Measurements from ENCODE around the gene MIA2.

Gene MIA2

DNA sequence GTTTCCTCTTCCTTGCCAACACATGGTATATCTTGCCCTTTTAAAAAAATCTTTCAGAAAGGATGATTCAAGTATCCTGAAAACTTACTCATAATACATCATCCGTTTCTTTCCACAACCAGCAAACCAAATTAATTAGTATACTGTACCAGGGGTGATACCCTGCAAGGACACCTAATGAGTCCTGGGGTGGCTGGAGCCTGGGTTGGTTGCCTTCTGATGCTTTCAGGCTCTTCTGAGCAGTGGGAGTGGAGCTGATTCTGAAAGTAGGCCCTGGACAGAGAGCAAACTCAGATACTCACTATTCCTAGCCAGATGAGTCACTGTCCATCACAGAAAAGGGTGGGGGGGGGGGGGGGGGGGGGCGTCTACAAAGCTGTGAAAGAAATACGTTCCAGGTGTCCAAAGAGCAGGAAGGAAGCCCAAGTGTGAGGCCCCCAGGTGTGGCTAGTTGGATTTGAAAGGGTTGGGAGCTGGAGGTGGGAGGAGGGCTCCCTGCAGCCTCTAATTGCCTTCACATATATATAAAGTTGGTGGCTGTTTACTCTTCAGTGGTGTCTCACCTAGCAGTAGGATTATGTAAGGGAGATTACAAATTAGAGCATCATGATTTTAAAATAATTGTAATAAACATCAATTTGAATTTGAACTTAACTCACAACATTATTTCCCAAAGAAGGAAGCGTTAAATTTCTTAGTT is 162.0 kb downstream of the MIA2 start:
- peak in 1 of 2 experiments; percentile 13 for DNase-seq

DNA sequence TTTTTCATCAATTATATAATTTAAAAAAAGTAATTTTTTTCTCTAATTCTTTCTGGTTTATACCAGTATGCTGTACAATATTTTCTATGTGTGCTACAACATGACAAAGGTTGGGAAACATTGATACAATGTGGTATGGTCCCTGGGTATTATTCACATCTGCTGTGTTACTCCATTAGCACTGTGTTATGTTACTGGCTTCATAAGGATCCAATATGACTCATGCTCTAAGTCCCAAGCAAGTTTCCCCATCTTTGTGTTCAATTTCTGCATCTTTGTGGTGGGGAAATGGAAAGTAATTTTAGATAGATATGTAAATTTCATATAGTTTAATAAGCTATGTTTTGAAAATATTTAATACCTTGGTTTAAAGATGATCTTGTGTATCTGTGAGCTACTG is 162.7 kb downstream of the MIA2 start:
- no peak for DNase-seq

DNA sequence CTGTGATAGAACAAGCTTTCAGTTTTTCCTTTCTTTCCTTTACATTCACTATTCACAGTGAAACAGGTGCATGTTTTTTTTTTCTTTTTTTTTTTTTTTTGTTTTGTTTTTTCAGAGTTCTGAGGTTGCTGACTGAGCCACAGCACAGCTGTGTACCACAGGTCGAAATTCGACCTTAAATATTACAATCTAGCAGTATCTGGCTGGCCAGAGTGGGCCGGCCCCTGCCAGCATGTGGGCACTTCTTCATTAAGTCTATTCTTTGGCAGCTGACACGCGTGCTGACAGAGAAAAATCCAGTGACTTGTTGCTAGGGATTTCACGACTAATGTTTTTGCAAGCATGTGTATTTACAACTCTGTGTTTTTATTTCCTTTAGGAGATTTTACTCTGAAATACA is 164.7 kb downstream of the MIA2 start:
- DNase-seq: no peak

DNA sequence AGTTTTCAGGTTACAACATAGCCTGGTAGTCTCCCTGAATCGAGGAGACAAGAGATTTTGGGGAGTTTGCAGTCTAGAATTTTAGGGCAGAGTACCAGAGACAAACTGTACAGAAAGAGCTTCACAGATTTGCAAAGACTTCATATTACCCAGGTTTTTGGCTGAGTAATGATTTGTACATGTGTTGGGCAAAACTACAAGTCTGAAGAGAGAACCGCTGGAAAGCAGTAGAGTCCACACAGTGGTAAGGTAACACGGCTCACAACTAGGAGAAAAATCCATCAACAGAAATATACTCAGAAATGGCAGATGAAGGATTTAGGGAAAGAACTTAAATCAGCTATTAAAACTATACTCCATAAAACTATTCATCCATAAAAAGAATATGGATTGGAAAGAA is 172.8 kb downstream of the MIA2 start:
- DNase-seq: no peak

DNA sequence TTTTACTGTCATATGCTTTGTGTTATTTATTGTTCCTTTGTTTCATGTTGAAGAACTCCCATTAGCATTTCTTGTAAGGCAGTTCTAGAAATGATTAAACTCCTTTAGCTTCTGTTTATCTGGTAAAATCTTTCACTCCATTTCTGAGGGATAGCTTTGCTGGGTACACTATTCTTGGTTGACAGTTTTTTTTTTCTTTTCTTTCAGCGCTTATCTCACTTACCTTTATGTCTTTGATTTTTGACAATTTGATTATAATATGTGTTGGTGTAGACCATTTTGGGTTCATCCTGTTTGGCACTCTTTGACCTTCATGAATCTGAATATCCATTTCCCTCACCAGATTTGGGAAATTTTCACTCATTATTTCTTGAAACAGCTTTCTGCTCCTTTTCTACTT is 182.4 kb downstream of the MIA2 start:
- DNase-seq: no peak

DNA sequence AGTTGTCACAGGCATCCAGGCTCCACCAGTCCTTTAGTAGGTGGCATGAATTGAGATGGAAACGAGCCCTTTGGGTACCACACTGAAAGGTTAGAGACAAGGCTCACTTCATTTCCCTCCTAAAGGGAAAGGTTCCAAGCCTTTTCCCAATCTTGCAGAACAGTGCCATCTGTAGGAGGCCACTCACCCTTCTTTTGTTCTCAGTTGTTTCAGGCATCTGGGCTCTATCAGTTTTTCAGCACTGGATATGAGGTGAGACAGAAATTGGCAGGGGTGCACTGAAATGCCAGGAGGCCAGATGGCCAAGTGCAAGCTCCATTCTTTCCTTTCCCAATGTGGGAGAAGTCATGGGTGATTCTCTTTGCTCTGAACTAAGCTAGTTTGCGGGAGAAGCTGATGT is 183.3 kb downstream of the MIA2 start:
- no peak for DNase-seq

DNA sequence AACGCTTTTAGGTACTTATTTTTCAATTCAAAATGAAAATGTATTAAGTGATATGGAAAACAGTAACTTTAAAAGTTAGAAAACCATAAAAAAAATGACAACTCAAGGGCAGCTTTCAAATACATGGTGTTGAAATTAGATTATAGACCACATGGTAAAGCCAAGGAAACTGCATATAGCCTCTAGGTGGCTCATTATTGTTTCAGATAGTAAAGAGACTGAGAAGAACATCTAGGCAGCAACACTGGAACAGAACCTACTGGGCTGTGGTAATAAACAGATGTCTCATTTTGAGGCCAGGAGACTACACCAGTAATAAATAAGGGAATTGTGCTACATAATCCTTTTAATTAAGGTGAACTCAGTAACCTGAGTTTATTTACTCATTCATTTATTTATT is 185.6 kb downstream of the MIA2 start:
- no peak for DNase-seq

DNA sequence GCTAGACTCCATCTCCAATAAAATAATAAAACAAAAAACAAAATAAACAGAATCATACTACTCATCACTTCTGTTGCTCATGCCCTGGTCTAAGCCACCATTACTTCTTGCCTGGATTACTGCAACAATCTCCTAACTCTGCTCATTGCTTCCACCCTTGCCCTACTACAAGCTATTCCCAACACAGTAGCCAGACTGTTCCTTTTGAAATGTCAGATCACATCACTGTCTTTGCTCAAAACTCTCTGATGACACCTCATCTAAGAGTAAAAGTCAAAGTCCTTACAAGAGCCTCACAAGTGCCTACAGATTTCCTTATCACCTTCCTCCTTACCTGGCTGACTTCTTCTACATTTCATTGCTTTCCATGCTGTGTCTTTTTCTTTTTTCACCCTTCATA is 188.5 kb downstream of the MIA2 start:
- DNase-seq: no peak

DNA sequence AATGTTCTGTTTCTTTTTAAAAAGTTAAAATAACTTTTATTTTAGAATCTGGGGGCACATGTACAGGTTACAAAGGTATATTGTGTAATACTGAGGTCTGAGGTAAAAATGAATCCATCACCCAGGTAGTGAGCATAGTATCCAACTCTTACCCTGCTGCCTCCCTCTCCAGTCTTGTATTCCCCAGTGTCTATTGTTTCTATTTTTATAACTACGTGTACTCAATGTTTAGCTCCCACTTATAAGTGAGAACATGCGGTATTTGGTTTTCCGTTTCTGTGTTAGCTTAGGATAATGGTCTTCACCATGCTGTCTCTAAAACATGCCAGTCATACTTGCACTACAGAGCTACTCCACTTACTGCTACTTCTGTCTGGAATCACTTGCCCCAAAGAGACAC is 190.1 kb downstream of the MIA2 start:
- DNase-seq: no peak

DNA sequence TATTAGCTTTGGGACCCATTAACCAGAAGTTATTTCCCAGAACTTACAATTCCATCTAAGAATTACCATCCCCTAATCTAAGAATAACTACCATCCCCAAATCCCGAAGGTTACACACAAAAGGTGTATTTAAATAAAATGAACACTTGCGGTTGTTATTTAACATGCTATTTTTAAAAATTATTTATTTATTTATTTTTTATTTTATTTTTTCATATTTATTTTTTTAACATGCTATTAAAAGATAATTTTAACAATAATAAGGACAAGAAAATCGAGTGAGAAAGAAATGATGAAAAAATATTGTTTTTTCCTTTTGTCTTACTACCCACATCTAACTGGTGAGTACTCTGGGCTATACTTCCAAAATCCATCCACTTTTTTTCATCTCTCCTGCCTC is 192.2 kb downstream of the MIA2 start:
- DNase-seq: no peak

DNA sequence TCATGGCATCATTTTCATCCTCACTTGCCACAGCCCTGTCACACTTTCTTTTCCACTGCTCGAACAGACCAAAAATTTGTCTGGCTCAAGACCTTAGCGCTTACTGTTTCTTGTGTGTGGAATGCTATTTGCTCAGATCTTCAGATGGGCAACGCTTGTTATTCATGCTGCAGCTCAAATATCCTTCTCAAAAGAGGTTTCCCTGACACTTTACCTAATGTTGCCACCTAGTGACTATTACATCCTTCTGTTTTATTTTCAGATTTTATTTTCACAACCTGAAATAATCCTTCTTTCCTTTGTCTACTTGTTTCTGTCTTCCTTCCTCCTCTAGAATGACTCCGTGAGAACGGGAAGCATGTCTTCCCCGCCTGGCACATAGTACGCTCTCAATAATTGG is 192.9 kb downstream of the MIA2 start:
- DNase-seq: no peak

DNA sequence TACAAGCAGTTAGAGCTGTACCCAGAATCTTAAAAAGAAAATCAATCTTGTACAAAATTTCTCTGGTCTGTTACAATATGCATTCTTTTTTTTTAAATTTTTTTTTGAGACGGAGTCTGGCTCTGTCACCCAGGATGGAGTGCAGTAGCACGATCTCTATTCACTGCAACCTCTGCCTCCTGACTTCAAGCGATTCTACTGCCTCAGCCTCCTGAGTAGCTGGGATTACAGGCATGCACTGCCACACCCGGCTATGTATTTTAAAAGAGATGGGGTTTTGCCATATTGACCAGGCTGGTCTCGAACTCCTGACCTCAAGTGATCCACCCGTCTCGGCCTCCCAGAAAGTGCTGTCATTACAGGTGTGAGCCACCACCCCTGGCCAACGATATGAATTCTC is 194.4 kb downstream of the MIA2 start:
- no peak for DNase-seq

DNA sequence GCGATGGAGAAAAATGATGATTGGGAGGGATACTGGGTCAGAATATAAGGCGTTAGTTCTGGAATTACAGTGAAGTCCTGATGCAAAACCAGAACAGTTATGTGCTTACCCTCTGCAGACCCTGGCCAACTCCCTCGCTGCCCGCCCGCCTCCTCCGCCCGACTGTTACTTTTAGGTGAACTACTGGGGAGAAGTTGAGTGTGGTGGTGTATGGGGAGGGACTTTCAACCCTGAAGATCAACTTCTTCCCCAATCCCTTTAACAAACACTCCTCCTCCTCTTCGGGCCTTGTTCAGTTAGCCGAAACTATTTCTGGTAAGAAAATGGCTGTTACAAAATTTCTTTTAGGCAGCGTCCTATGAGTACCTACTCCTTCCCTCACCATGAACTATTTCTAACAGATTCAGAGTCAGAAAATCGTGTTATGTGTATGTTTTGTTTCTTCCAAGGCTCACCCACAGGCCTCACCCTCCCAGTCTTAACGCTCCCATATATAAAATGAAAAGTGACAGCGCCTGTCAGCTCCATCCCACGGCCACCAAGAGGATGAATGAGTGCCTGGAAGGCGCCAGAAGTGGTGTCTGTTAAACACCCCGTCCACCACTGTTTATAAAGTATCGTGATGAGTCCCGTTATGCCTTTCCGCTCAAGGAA is 197.2 kb downstream of the MIA2 start:
- DNase-seq: no peak

DNA sequence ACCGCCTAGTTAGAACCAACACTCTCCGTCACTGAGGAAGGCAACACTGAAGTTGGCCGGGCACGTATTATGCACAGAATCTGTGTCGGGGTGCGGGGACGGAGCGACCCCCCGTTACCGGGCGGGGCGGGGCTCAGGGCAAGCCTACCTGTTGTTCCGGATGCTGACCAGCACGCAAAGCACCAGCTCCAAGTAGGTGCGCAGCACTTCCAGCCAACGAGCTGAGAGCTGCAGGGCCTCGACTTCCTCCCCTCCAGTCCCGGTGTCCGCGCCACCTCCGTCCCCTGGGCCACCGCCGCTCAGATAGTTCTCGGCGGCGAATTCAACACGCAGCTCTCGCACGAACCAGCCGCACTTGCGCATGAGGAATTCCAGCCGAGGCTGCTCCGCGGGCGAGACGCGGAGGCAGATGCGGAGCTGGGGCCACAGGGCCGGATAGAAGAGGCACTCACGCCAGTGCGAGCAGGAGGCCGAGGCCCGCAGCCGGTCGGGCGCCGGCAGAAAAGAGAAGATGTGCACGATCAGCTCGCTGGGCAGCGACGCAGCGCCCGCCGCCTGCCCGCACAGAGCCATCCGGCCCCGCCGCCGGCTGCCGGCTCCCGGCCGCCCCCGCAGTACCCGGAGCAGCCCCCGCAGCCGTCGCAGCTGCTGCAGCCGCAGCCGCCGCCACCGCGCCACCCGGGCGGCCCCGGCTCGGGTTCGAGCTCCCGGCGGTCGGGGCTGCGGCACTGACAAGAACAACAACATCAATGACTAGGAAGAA is 197.9 kb downstream of the MIA2 start:
- peak; percentile 43 to 56 for DNase-seq

DNA sequence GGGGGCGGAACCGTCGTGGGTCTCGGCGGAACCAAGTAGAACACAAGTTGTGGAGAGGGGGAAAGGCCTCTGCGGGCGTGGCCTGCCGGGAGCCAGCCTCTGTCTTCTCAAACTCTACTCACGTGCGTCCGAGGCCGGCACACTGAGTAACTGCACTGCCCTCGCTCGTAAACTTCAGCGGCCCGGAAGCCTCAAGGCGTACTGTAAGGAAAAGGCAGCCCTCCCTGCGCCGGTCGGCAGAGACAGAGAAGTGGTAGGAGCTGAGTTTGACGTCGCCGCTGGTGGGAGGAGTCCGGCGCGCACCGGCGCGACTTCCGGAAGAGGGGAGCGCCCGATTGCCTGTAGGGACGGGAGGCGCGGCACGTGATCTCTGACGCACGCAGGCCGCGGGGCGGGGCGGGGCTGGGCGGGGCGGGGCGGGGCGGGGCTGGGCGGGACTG is 198.5 kb downstream of the MIA2 start, which contains the start of gene FBXO33:
Gene FBXO33, minus strand, starts transcription at position 255 of the 440 bp plus-strand sequence. CDS start 271 bp downstream, outside the sequence.
- DNase-seq: peak; percentile 94 to 97

DNA sequence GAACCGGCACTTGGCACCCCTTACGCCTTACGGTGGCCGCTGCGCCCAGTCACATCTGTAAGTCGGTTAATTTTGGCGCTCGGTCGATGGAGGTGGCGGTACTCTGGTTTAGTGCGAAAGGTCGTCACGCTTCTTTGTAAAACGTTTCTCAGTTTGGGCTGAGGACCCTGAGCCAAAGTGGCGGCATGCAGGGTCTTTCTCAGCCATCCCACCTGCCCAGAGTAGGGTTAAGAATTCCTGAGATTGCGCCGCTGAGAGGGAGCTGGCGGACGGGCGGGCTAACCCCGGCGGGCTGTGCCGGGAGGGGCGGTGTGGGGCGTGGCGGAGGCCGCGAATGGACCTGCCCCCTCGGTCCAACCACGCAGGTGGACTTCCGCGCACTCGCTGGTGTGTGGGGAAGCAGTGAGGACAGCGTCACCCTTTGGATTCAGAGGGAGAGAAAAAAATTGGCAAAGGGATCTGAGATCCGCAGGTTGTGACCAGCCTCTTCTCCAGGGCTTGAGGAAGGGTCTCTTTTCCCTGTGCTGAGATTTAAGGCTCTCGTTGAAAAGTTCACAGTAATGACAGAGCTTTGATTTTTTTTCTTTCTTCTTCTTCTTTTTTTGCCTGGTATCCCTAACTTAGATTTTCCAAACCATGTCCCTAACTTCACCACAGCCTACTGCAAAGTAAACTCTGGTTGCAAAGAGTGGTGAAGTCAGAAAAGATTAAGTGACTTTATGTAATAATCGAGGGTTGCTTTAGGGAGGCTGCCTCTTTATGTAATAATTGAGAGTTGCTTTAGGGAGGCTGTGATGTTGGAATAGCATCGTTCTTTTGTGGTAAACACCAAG is 199.1 kb downstream of the MIA2 start:
- peak; percentile 80 to 84 for DNase-seq

DNA sequence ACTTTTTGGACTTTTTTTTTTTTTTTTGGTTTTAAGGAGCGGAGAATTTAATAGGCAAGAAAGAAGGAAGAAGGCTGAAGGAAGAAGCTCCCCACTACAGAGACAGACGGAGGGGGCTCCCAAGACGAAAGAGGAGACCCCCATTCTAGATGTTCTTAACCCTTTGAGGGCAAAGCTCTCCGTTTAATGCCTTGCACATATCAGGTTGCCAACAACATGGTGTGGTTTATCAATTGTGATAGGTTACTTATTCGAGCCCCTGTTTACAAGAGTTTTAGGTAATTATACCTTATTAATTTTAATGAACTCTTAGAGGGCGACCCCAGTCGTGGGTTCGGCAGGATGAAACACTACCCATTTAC is 199.7 kb downstream of the MIA2 start:
- no peak for DNase-seq

DNA sequence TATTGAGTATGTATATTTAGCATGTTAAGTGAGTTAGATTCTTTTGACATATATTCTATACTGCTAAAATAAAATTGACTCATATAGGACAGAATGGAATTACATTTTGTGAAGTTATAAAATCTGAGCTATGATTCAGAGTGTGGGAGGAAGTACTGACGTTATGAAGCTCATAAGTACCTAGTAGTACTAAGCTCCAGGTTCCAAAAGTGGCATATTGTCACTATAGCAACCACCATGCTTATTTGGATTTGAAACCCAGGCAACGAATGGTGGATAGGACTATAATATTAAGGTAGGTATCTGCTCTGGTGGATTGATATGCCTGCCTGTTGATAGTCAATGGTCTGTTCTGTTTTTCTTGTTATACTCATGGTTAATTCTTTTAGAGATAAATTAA is 200.7 kb downstream of the MIA2 start:
- no peak for DNase-seq

DNA sequence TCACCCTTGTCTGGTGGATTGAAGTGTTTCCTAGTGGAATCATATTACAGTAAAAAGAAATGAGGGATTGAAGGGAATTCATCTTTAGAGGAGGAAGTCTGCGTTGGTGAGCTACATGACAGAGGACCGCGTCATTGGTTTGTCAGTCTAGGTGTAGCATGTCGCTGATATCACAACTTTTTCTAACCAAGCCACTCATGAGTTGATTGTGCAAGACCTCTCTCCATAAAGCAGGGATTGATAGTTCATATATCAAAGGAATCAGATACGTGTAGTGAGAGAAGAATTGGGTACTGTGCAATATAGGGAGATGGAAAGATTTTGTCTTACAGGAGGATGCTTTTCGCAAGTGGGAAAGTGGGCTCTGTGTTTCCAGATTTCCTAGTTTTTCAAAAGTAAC is 201.5 kb downstream of the MIA2 start:
- DNase-seq: no peak

All from activated CD4-positive, alpha-beta T cell treated with anti-CD3 and anti-CD28 coated beads, Interleukin-2, amount 50 U/mL, for 48 hours (primary cell).